ENCODE data around the gene TUFT1.

TUFT1 gene

GRCh38 chr1:151545542-151545941, 5.4 kb downstream of the TUFT1 start:
- Histone ChIP-seq H3K4me3 (ENCODE audit: low read length) (no peak overlapping the region), H3K36me3 (ENCODE audit: insufficient read depth, low read depth, low read length) (no peaks in the 10 kb centered on the region), H3K9ac (ENCODE audit: low read depth, low read length) (no peak overlapping the region), H3K4me1 (ENCODE audit: insufficient read depth, low read length) (peaks cover 30% of the 10 kb centered on the region), H3K27ac (ENCODE audit: low read length) (no peak overlapping the region), H3K9me3 (ENCODE audit: insufficient read depth, low read depth, low read length) (no peaks in the 10 kb centered on the region), H3K27me3 (ENCODE audit: insufficient read depth, low read length) (peaks cover 7% of the 10 kb centered on the region; the same call in 1 of the 2 replicates)

GRCh38 chr1:151546011-151546925, 6.2 kb downstream of the TUFT1 start:
- H3K9ac ChIP-seq (ENCODE audit: low read depth, low read length) = no peak overlapping the region; the same call in 1 of the 2 replicates
- peaks cover 6% of the 10 kb centered on the region; the same call in 1 of the 2 replicates for H3K27me3 ChIP-seq (ENCODE audit: insufficient read depth, low read length)
- H3K27ac ChIP-seq (ENCODE audit: low read length) = no peak overlapping the region
- H3K4me1 ChIP-seq (ENCODE audit: insufficient read depth, low read length) = peaks cover 28% of the 10 kb centered on the region
- H3K4me3 ChIP-seq (ENCODE audit: low read length) = no peak overlapping the region
- H3K9me3 ChIP-seq (ENCODE audit: insufficient read depth, low read depth, low read length) = no peaks in the 10 kb centered on the region
- H3K36me3 ChIP-seq (ENCODE audit: insufficient read depth, low read depth, low read length) = no peaks in the 10 kb centered on the region

GRCh38 chr1:151547119-151547899, 7.2 kb downstream of the TUFT1 start:
- H3K36me3 ChIP-seq (ENCODE audit: insufficient read depth, low read depth, low read length) = no peaks in the 10 kb centered on the region
- no peak overlapping the region; the same call in 1 of the 2 replicates for H3K4me3 ChIP-seq (ENCODE audit: low read length)
- no peak overlapping the region for H3K27ac ChIP-seq (ENCODE audit: low read length)
- H3K27me3 ChIP-seq (ENCODE audit: insufficient read depth, low read length) = no peaks in the 10 kb centered on the region
- H3K4me1 ChIP-seq (ENCODE audit: insufficient read depth, low read length) = peaks cover 22% of the 10 kb centered on the region
- no peaks in the 10 kb centered on the region for H3K9me3 ChIP-seq (ENCODE audit: insufficient read depth, low read depth, low read length)
- H3K9ac ChIP-seq (ENCODE audit: low read depth, low read length) = peak overlapping the region; percentile 45; the same call in 1 of the 2 replicates

- H3K4me3 ChIP-seq (ENCODE audit: low read length) = no peak overlapping the region
- no peak overlapping the region for H3K27ac ChIP-seq (ENCODE audit: low read length)
- no peaks in the 10 kb centered on the region for H3K36me3 ChIP-seq (ENCODE audit: insufficient read depth, low read depth, low read length)
- peak overlapping the region; percentile 45; the same call in 1 of the 2 replicates for H3K9ac ChIP-seq (ENCODE audit: low read depth, low read length)
- peaks cover 22% of the 10 kb centered on the region for H3K4me1 ChIP-seq (ENCODE audit: insufficient read depth, low read length)
- no peaks in the 10 kb centered on the region for H3K9me3 ChIP-seq (ENCODE audit: insufficient read depth, low read depth, low read length)
- no peaks in the 10 kb centered on the region for H3K27me3 ChIP-seq (ENCODE audit: insufficient read depth, low read length)
These were observed 7.8 kb downstream of the TUFT1 start for GRCh38 chr1:151547900-151548230.

DNA sequence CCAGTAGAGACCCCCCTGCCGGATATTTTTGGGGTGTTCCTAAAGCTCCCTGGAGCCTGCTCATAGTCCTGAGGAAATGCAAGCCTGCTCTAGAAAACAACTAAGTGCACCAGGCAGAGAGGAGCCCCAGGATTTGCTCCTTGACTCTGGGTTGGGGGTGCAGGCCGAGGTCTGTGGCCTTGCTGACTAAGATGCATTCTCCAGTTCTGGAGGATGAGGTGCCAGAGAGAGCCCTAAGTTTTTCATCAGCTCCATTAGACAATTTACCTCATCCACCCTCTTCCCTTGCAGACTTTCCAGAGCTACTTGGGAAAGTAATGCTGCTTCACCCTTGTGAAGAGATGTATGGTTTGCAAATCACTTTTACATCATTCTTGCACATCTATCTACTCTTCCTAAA, 9.1 kb downstream of the TUFT1 start:
- Histone ChIP-seq H3K27me3 (ENCODE audit: insufficient read depth, low read length) (no peaks in the 10 kb centered on the region), H3K4me1 (ENCODE audit: insufficient read depth, low read length) (peaks cover 22% of the 10 kb centered on the region), H3K4me3 (ENCODE audit: low read length) (no peak overlapping the region), H3K9me3 (ENCODE audit: insufficient read depth, low read depth, low read length) (no peaks in the 10 kb centered on the region), H3K36me3 (ENCODE audit: insufficient read depth, low read depth, low read length) (no peaks in the 10 kb centered on the region), H3K27ac (ENCODE audit: low read length) (no peak overlapping the region), H3K9ac (ENCODE audit: low read depth, low read length) (peak overlapping the region; percentile 4; the same call in 1 of the 2 replicates)

GRCh38 chr1:151553659-151554058, 13.6 kb downstream of the TUFT1 start:
- H3K27me3 ChIP-seq (ENCODE audit: insufficient read depth, low read length) = no peaks in the 10 kb centered on the region
- no peak overlapping the region for H3K9ac ChIP-seq (ENCODE audit: low read depth, low read length)
- H3K36me3 ChIP-seq (ENCODE audit: insufficient read depth, low read depth, low read length) = no peaks in the 10 kb centered on the region
- no peak overlapping the region for H3K27ac ChIP-seq (ENCODE audit: low read length)
- peaks cover 7% of the 10 kb centered on the region; the same call in 1 of the 2 replicates for H3K4me1 ChIP-seq (ENCODE audit: insufficient read depth, low read length)
- H3K9me3 ChIP-seq (ENCODE audit: insufficient read depth, low read depth, low read length) = no peaks in the 10 kb centered on the region; the same call in 1 of the 2 replicates
- no peak overlapping the region for H3K4me3 ChIP-seq (ENCODE audit: low read length)

DNA sequence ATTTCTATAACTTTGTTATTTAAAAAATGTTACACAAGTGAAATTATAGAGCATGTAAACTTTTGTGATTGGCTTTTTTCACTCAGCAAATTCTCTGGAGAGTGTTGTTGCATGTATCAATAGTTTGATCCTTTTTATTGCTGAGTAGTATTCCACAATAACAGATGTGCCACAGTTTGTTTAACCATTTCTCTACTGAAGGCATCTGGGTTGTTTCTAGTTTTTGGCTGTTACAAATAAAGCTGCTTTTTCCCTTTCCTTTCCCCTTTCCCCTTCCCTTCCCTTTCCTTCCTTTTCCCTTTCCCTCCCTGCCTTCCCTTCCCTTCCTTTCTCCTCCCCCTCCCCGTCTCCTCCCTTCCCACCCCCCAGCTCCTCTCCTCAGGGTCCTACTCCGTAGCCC, 15.9 kb downstream of the TUFT1 start:
- H3K27ac ChIP-seq (ENCODE audit: low read length) = no peak overlapping the region

DNA sequence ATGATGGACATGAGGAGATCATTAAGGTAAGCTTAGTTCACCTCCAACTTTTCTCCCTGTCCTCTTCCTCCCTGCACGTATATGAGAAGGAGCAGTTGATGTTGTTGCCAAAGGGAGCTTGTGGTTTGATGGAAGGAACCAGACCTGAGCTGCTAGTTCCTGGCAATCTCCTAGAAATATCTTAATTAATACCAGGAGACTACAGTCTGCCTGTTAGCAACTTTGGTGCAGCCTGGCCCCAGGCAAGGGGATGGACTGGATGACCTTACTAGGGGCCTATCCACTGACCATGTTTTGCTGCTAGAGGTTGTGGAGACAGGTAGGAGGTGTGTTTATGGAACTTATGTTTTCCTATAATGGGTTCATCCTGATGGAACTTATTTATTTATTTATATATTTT, 22.6 kb downstream of the TUFT1 start:
- no peaks in the 10 kb centered on the region for H3K9me3 ChIP-seq (ENCODE audit: insufficient read depth, low read depth, low read length)
- no peaks in the 10 kb centered on the region for H3K27me3 ChIP-seq (ENCODE audit: insufficient read depth, low read length)
- peaks cover 18% of the 10 kb centered on the region for H3K36me3 ChIP-seq (ENCODE audit: insufficient read depth, low read depth, low read length)
- peaks cover 6% of the 10 kb centered on the region; the same call in 1 of the 2 replicates for H3K4me1 ChIP-seq (ENCODE audit: insufficient read depth, low read length)
- no peak overlapping the region for H3K27ac ChIP-seq (ENCODE audit: low read length)
- H3K9ac ChIP-seq (ENCODE audit: low read depth, low read length) = no peak overlapping the region
- no peak overlapping the region for H3K4me3 ChIP-seq (ENCODE audit: low read length)

More for the DNA sequence above, 15.9 kb downstream of the TUFT1 start:
- Histone ChIP-seq H3K9ac (ENCODE audit: low read depth, low read length) (no peak overlapping the region), H3K4me1 (ENCODE audit: insufficient read depth, low read length) (no peaks in the 10 kb centered on the region), H3K9me3 (ENCODE audit: insufficient read depth, low read depth, low read length) (no peaks in the 10 kb centered on the region; the same call in 1 of the 2 replicates), H3K36me3 (ENCODE audit: insufficient read depth, low read depth, low read length) (no peaks in the 10 kb centered on the region), H3K4me3 (ENCODE audit: low read length) (no peak overlapping the region), H3K27me3 (ENCODE audit: insufficient read depth, low read length) (no peaks in the 10 kb centered on the region)

DNA sequence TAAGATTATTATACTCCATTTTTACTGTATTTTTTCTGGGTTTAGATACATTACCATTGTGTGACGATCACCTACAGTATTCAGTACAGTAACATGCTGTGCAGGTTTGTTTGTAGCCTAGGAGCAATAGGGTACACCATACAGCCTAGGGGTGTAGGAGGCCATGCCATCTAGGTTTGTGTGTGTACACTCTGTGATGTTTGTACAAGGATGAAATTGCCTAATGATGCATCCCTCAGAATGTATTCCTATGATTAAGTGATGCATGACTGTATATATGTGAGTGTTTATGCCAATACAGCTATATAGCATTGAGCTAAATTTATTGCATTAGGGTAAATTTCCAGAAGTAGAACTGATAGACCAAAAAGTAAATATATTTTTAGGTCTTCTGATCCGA, 23.3 kb downstream of the TUFT1 start:
- Histone ChIP-seq H3K9ac (ENCODE audit: low read depth, low read length) (no peak overlapping the region), H3K27ac (ENCODE audit: low read length) (no peak overlapping the region), H3K36me3 (ENCODE audit: insufficient read depth, low read depth, low read length) (peaks cover 25% of the 10 kb centered on the region), H3K27me3 (ENCODE audit: insufficient read depth, low read length) (no peaks in the 10 kb centered on the region), H3K4me3 (ENCODE audit: low read length) (no peak overlapping the region), H3K9me3 (ENCODE audit: insufficient read depth, low read depth, low read length) (no peaks in the 10 kb centered on the region), H3K4me1 (ENCODE audit: insufficient read depth, low read length) (peaks cover 6% of the 10 kb centered on the region; the same call in 1 of the 2 replicates)

GRCh38 chr1:151565502-151566189, 25.5 kb downstream of the TUFT1 start:
- H3K4me3 ChIP-seq (ENCODE audit: low read length) = no peak overlapping the region
- H3K27me3 ChIP-seq (ENCODE audit: insufficient read depth, low read length) = no peaks in the 10 kb centered on the region
- H3K4me1 ChIP-seq (ENCODE audit: insufficient read depth, low read length) = peaks cover 6% of the 10 kb centered on the region; the same call in 1 of the 2 replicates
- H3K9ac ChIP-seq (ENCODE audit: low read depth, low read length) = 0 out of 2 replicates have a peak overlapping the region, but pooled peaks have one; percentile 24
- peaks cover 43% of the 10 kb centered on the region for H3K36me3 ChIP-seq (ENCODE audit: insufficient read depth, low read depth, low read length)
- H3K27ac ChIP-seq (ENCODE audit: low read length) = no peak overlapping the region
- no peaks in the 10 kb centered on the region for H3K9me3 ChIP-seq (ENCODE audit: insufficient read depth, low read depth, low read length)

DNA sequence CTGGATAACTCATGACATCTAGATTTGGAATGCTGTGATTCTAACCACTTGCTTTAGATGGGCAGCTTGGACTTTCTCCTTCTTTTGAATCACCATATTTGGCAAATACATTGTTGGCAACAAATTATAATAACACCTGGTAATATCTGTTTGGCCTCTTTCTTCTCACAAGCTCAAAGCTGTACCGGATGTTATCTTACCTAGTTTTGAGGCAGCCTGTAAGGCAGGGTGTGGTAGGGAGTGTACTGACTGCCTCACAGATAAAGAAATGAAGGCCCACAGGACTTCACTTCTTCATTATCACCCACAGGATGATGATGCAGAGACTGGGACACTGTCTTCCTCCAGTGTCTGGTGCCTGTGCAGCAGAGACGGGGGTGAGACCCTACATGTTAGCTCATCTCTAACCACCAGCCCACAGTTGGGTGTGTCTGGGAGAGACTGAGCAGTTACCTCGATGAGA, 28.5 kb downstream of the TUFT1 start:
- H3K9me3 ChIP-seq (ENCODE audit: insufficient read depth, low read depth, low read length) = no peaks in the 10 kb centered on the region
- H3K9ac ChIP-seq (ENCODE audit: low read depth, low read length) = no peak overlapping the region
- peaks cover 51% of the 10 kb centered on the region for H3K36me3 ChIP-seq (ENCODE audit: insufficient read depth, low read depth, low read length)
- no peak overlapping the region for H3K27ac ChIP-seq (ENCODE audit: low read length)
- H3K4me1 ChIP-seq (ENCODE audit: insufficient read depth, low read length) = peaks cover 6% of the 10 kb centered on the region; the same call in 1 of the 2 replicates
- no peak overlapping the region for H3K4me3 ChIP-seq (ENCODE audit: low read length)
- no peaks in the 10 kb centered on the region for H3K27me3 ChIP-seq (ENCODE audit: insufficient read depth, low read length)
